SU-DHL-6 (cell line): ENCODE data around the gene PXMP4.
A peak's percentile ranks its signal among the peaks of the same experiment; 100 is the strongest.

Experiments
- H2AFZ ChIP-seq: fragments of 200-600 bp; sonication (generic); 2 replicates; pipeline ENCODE4 v1.6.1; 2014; ENCODE audit warnings: low read depth, mild to moderate bottlenecking, moderate library complexity, mixed read lengths, antibody characterized with exemption, low read length; ENCODE audit not compliant: severe bottlenecking
- H3F3A ChIP-seq: fragments of 200-600 bp; shearing (Covaris generic); 2 replicates; pipeline ENCODE4 v1.6.0; 2016; ENCODE audit warnings: antibody characterized with exemption, mild to moderate bottlenecking; ENCODE audit not compliant: insufficient read depth
- H3K27ac ChIP-seq: fragments of 200-600 bp; sonication (generic); 2 replicates; pipeline ENCODE4 v1.5.1; 2016; ENCODE audit warnings: low read depth, mild to moderate bottlenecking, low read length, moderate library complexity, mixed read lengths
- H3K27me3 ChIP-seq: fragments of 200-600 bp; sonication (generic), shearing (Covaris generic); 2 replicates; pipeline ENCODE4 v1.6.0; 2014; ENCODE audit warnings: mild to moderate bottlenecking, low read length
- H3K36me3 ChIP-seq: fragments of 200-600 bp; sonication (generic); 2 replicates; pipeline ENCODE4 v1.6.1; 2014; ENCODE audit warnings: mild to moderate bottlenecking, low read length, mixed read lengths
- H3K4me2 ChIP-seq: fragments of 300-600, 200-600 bp; shearing (Covaris generic), sonication (generic); 2 replicates; pipeline ENCODE4 v1.6.0; 2014; ENCODE audit warnings: low read length, low read depth, mild to moderate bottlenecking; ENCODE audit not compliant: poor library complexity, severe bottlenecking
- H3K4me3 ChIP-seq: fragments of 200-600 bp; sonication (generic); 2 replicates; pipeline ENCODE4 v1.5.1; 2014; ENCODE audit warnings: antibody characterized with exemption, low read length, mild to moderate bottlenecking, mixed read lengths; ENCODE audit not compliant: insufficient read depth, poor library complexity, severe bottlenecking
- H3K79me2 ChIP-seq: fragments of 200-600 bp; sonication (generic); 2 replicates; pipeline ENCODE4 v1.6.1; 2014; ENCODE audit warnings: mild to moderate bottlenecking, low read length, moderate library complexity; ENCODE audit not compliant: insufficient read depth
- H3K9ac ChIP-seq: fragments of 200-600 bp; sonication (generic); 2 replicates; pipeline ENCODE4 v1.7.0; 2014; ENCODE audit warnings: mild to moderate bottlenecking, low read length
- H3K9me2 ChIP-seq: fragments of 200-600 bp; sonication (generic); replicated peaks from 2 replicates; pipeline ENCODE4 v1.6.1; 2014; ENCODE audit warnings: low read length; ENCODE audit not compliant: insufficient read depth
- H3K9me3 ChIP-seq: fragments of 200-600 bp; sonication (generic); 2 replicates; pipeline ENCODE4 v1.6.1; 2014; ENCODE audit warnings: low read length, mixed read lengths; ENCODE audit not compliant: insufficient read depth
- H4K20me1 ChIP-seq: fragments of 200-600 bp; sonication (generic); 2 replicates; pipeline ENCODE4 v1.6.1; 2014; ENCODE audit warnings: low read depth, mild to moderate bottlenecking, antibody characterized with exemption, low read length, moderate library complexity, mixed read lengths
- CTCF ChIP-seq: fragments of 200-600 bp; sonication (generic); IDR thresholded peaks from one replicate; pipeline ENCODE4 v1.5.1; 2017; ENCODE audit warnings: antibody characterized with exemption, mild to moderate bottlenecking, low read length, moderate library complexity; ENCODE audit not compliant: insufficient read depth, poor library complexity, severe bottlenecking
- EZH2phosphoT487 ChIP-seq: fragments of 200-600 bp; sonication (generic), shearing (Covaris generic); conservative IDR thresholded peaks from 2 replicates; pipeline ENCODE4 v1.6.1; 2018; ENCODE audit warnings: mild to moderate bottlenecking, antibody characterized with exemption, low read length, moderate library complexity, mixed read lengths

PXMP4 gene

GRCh38 chr20:33677991-33678702 lies 42.0 kb downstream of the PXMP4 start:
- Histone ChIP-seq H3K36me3 (0 out of 2 replicates have a peak, but pooled peaks cover 10% of the 10 kb centered on the region), H3K4me3 (no peak overlapping the region), H2AFZ (no peak overlapping the region), H3K9me3 (no peaks in the 10 kb centered on the region), H3K79me2 (peaks cover 40% of the 10 kb centered on the region), H4K20me1 (no peaks in the 10 kb centered on the region), H3K27me3 (no peaks in the 10 kb centered on the region), H3F3A (peaks cover 60% of the 10 kb centered on the region), H3K9ac (peak overlapping the region; percentile 52; the same call in 1 of the 2 replicates), H3K9me2 (no peaks in the 10 kb centered on the region), H3K27ac (peak overlapping the region; percentile 94), H3K4me2 (no peak overlapping the region)
- TF ChIP-seq CTCF (no peak), EZH2phosphoT487 (no peak)

GRCh38 chr20:33676652-33677645 lies 43.2 kb downstream of the PXMP4 start:
- Histone ChIP-seq H3K79me2 (peaks cover 40% of the 10 kb centered on the region), H3K27ac (no peak overlapping the region), H4K20me1 (no peaks in the 10 kb centered on the region), H3K9ac (no peak overlapping the region), H3K36me3 (0 out of 2 replicates have a peak, but pooled peaks cover 10% of the 10 kb centered on the region), H2AFZ (no peak overlapping the region), H3F3A (peaks cover 49% of the 10 kb centered on the region), H3K4me2 (no peak overlapping the region), H3K4me3 (no peak overlapping the region), H3K9me3 (no peaks in the 10 kb centered on the region), H3K9me2 (no peaks in the 10 kb centered on the region), H3K27me3 (no peaks in the 10 kb centered on the region)
- no peak for TF ChIP-seq CTCF
- TF ChIP-seq EZH2phosphoT487: no peak

- Histone ChIP-seq H3K27me3 (no peaks in the 10 kb centered on the region), H3K9me2 (no peaks in the 10 kb centered on the region), H3K4me2 (no peak overlapping the region), H4K20me1 (no peaks in the 10 kb centered on the region), H2AFZ (no peak overlapping the region), H3K9ac (no peak overlapping the region), H3K9me3 (no peaks in the 10 kb centered on the region), H3K27ac (peak overlapping the region; percentile 78; the same call in 1 of the 2 replicates), H3K36me3 (0 out of 2 replicates have a peak, but pooled peaks cover 10% of the 10 kb centered on the region), H3K79me2 (peaks cover 36% of the 10 kb centered on the region), H3F3A (peaks cover 44% of the 10 kb centered on the region), H3K4me3 (no peak overlapping the region)
- no peak for TF ChIP-seq EZH2phosphoT487
- no peak for TF ChIP-seq CTCF
These were observed 44.0 kb downstream of the PXMP4 start for GRCh38 chr20:33676121-33676520.
